HepG2 (cell line): ENCODE results near the gene MRPS18C. TPM values are rescaled to one million over a fixed set of nuclear protein-coding genes. Genes with fewer than 3 reads are reported as not detected.

Experiments used
- ATAC-seq: fragments of 200-7000 bp; cut with Tn5 transposase; 3 replicates; pipeline ENCODE4 v1.9.1; 2020; ENCODE audit warnings: mild to moderate bottlenecking, moderate library complexity
- BruUV-seq: library from RNA; stranded (reverse); fragments of 400-500 nt; replicated peaks from 2 replicates; lab custom pipeline; 2021; lab: Mats Ljungman, UMichigan
- CTCF ChIA-PET: fragments of 300-600 bp; formaldehyde crosslinking; extraction: SDS; loops from one replicate; lab custom pipeline; 2021; ENCODE audit warnings: low total read pairs, inconsistent platforms, low intra/inter-chr PET ratio; lab: Yijun Ruan, JAX
- POLR2A ChIA-PET: fragments of 350-600 bp; sonication (Branson Sonifier 250); formaldehyde crosslinking; loops from one replicate; lab custom pipeline; 2020; ENCODE audit warnings: antibody characterized with exemption, inconsistent platforms; lab: Yijun Ruan, JAX
- DNase-seq: peaks from one replicate; pipeline ENCODE4 v3.0.0-alpha.2; 2015; ENCODE audit warnings: low spot score
- FAIRE-seq: peaks from 3 replicates; lab custom pipeline; 2011; peaks lifted over from hg19 to GRCh38; lab: Jason Lieb, UNC
- H2AFZ ChIP-seq: one replicate; pipeline ENCODE4 v1.6.1; 2011; ENCODE audit warnings: low read length, inconsistent platforms
- H3K27ac ChIP-seq: fragments of 300-600 bp; 3 replicates; pipeline ENCODE4 v1.8.0; 2011; ENCODE audit warnings: mixed run types, mild to moderate bottlenecking, mixed read lengths, low read length, inconsistent platforms; ENCODE audit not compliant: insufficient read depth; ENCODE audit errors: extremely low read length
- H3K27me3 ChIP-seq, 2 experiments: fragments of 200-600 bp in 1 of 2; 2 replicates in 1 of 2; 3 replicates in 1 of 2; pipeline versions ENCODE4 v1.6.0 to v1.8.0; 2011; ENCODE audit warnings: low read length in 2 of 2, mild to moderate bottlenecking in 2 of 2, moderate library complexity in 2 of 2, inconsistent platforms in 1 of 2; ENCODE audit not compliant: insufficient read depth in 2 of 2, control insufficient read depth in 1 of 2
- H3K36me3 ChIP-seq, 2 experiments: fragments of 200-600 bp in 1 of 2; replicated peaks in 1 of 2; 2 replicates in 1 of 2; 3 replicates in 1 of 2; pipeline versions ENCODE4 v1.5.1 to v1.8.0; 2011; ENCODE audit warnings: low read length in 2 of 2, inconsistent platforms in 1 of 2; ENCODE audit not compliant: insufficient read depth in 2 of 2, control insufficient read depth in 1 of 2
- H3K4me1 ChIP-seq: 2 replicates; pipeline ENCODE4 v1.5.1; 2012; ENCODE audit warnings: low read length, inconsistent platforms; ENCODE audit not compliant: insufficient read depth
- H3K4me2 ChIP-seq: 2 replicates; pipeline ENCODE4 v1.6.0; 2011; ENCODE audit warnings: low read depth, low read length, inconsistent platforms
- H3K4me3 ChIP-seq, 3 experiments: fragments of 200-600 bp in 1 of 3; sonication (generic), shearing (Covaris generic) in 1 of 3; replicated peaks in 1 of 3; 2 replicates each; pipeline ENCODE4 v1.5.1; 2011 to 2016; ENCODE audit warnings: low read length in 3 of 3, inconsistent platforms in 2 of 3, low read depth in 2 of 3, mild to moderate bottlenecking in 2 of 3, control low read depth in 1 of 3, mixed read lengths in 1 of 3; ENCODE audit not compliant: insufficient read depth in 1 of 3
- H3K79me2 ChIP-seq: one replicate; pipeline ENCODE4 v1.6.1; 2011; ENCODE audit warnings: low read length, inconsistent platforms; ENCODE audit not compliant: insufficient read depth
- H3K9ac ChIP-seq: 2 replicates; pipeline ENCODE4 v1.6.0; 2011; ENCODE audit warnings: mild to moderate bottlenecking, low read depth, low read length, inconsistent platforms; ENCODE audit not compliant: insufficient read depth
- H3K9me3 ChIP-seq: 2 replicates; pipeline ENCODE4 v1.5.1; 2012; ENCODE audit warnings: mild to moderate bottlenecking, low read length
- H4K20me1 ChIP-seq: 2 replicates; pipeline ENCODE4 v1.6.0; 2011; ENCODE audit warnings: inconsistent platforms, mild to moderate bottlenecking, low read length, moderate library complexity; ENCODE audit not compliant: insufficient read depth
- HDAC1 ChIP-seq: sonication (generic); formaldehyde crosslinking; IDR thresholded peaks from 2 replicates; pipeline ENCODE4 v1.5.1; 2020; ENCODE audit warnings: mild to moderate bottlenecking, missing genetic modification reagents
- KLF15 ChIP-seq: sonication (generic); formaldehyde crosslinking; IDR thresholded peaks from 2 replicates; pipeline ENCODE4 v1.8.1; 2023; ENCODE audit warnings: borderline replicate concordance, mild to moderate bottlenecking, inconsistent platforms, missing genetic modification reagents, mixed read lengths
- NFKB2 ChIP-seq: sonication (generic); formaldehyde crosslinking; IDR thresholded peaks from 2 replicates; pipeline ENCODE4 v1.4.0; 2020; ENCODE audit warnings: missing genetic modification reagents, borderline replicate concordance
- RBAK ChIP-seq: sonication (generic); formaldehyde crosslinking; IDR thresholded peaks from 2 replicates; pipeline ENCODE4 v1.5.1; 2020; ENCODE audit warnings: mild to moderate bottlenecking, missing genetic modification reagents
- SMARCE1 ChIP-seq: fragments of 450-650 bp; IDR thresholded peaks from 2 replicates; pipeline ENCODE4 v1.6.1; 2017; ENCODE audit warnings: borderline replicate concordance
- SNAPC5 ChIP-seq: sonication (generic); formaldehyde crosslinking; IDR thresholded peaks from 2 replicates; pipeline ENCODE4 v1.8.1; 2023; ENCODE audit warnings: mild to moderate bottlenecking, missing genetic modification reagents, borderline replicate concordance
- ZNF207 ChIP-seq: fragments of 450-650 bp; IDR thresholded peaks from 2 replicates; pipeline ENCODE4 v1.6.1; 2016; ENCODE audit warnings: antibody characterized with exemption, borderline replicate concordance
- ZNF232 ChIP-seq: sonication (generic); formaldehyde crosslinking; IDR thresholded peaks from 2 replicates; pipeline ENCODE4 v1.4.0; 2020; ENCODE audit warnings: missing genetic modification reagents, borderline replicate concordance
- ZNF496 ChIP-seq: sonication (generic); formaldehyde crosslinking; IDR thresholded peaks from 2 replicates; pipeline ENCODE4 v1.8.1; 2023; ENCODE audit warnings: mild to moderate bottlenecking, moderate library complexity, missing genetic modification reagents; ENCODE audit not compliant: insufficient replicate concordance
- WGBS: methylation state at CpG from one replicate; pipeline ENCODE4 v1.1.6; 2017; ENCODE audit warnings: low lambda C conversion rate; 5-methylcytosine and 5-hydroxymethylcytosine counted together
- in situ Hi-C: cut with HindIII; loops from 2 replicates; pipeline ENCODE4 v1.10.0; 2017; ENCODE audit warnings: low pct_unique_long_range_greater_than_20kb; ENCODE audit not compliant: extremely low pct_ligation_motif_present
- intact Hi-C: fragments of 100-400 bp; cut with micrococcal nuclease; formaldehyde crosslinking; loops from one replicate; pipeline ENCODE4 v1.10.0; 2022; ENCODE audit not compliant: unreplicated experiment
- polyA plus RNA-seq, 8 experiments: library from polyadenylated mRNA; depleted of rRNA in 3 of 8; stranded (reverse) in 7 of 8; unstranded in 1 of 8; fragments of >200 nt; fragmentation: Illumina TruSeq in 4 of 8; extraction: Trizol in 4 of 8; gene quantifications; 2 replicates each; pipeline versions ENCODE4 v1.2.1 to v1.2.3, GENCODE V29; 2011 to 2016; ENCODE audit warnings: low read depth in 4 of 8, missing spikeins in 1 of 8, mixed read lengths in 1 of 8; ENCODE audit not compliant: insufficient read depth in 1 of 8
- total RNA-seq, 5 experiments: library from RNA; depleted of rRNA; stranded (reverse); fragments of >200 nt; fragmentation: Illumina TruSeq; extraction: Trizol; gene quantifications; 2 replicates each; pipeline ENCODE4 v1.2.3, GENCODE V29; 2016; ENCODE audit warnings: low read depth in 1 of 5
- TF ChIP-seq, protein P1 (sequence below): sonication (generic); formaldehyde crosslinking; IDR thresholded peaks from 2 replicates; pipeline ENCODE4 v1.4.0; 2020; ENCODE audit warnings: missing genetic modification reagents
- TF ChIP-seq, protein P2 (sequence below): sonication (generic); formaldehyde crosslinking; IDR thresholded peaks from 2 replicates; pipeline ENCODE4 v1.4.0; 2020; ENCODE audit warnings: mild to moderate bottlenecking, missing genetic modification reagents
- TF ChIP-seq, protein P3 (sequence below), 2 experiments: sonication (generic) in 1 of 2; formaldehyde crosslinking in 1 of 2; IDR thresholded peaks; 2 replicates each; pipeline versions ENCODE4 v1.4.0 to v1.6.1; 2018 to 2020; ENCODE audit warnings: missing genetic modification reagents in 2 of 2, borderline replicate concordance in 1 of 2, low read depth in 1 of 2, mild to moderate bottlenecking in 1 of 2, missing biosample characterization in 1 of 2
- TF ChIP-seq, protein P4 (sequence below): sonication (generic); formaldehyde crosslinking; conservative IDR thresholded peaks from 2 replicates; pipeline ENCODE4 v1.4.0; 2020; ENCODE audit warnings: missing genetic modification reagents
- TF ChIP-seq, protein P5 (sequence below): sonication (generic); formaldehyde crosslinking; IDR thresholded peaks from 2 replicates; pipeline ENCODE4 v1.4.0; 2020; ENCODE audit warnings: mild to moderate bottlenecking, low read depth, missing genetic modification reagents

MRPS18C gene
- total and polyA plus RNA-seq, 2 of the 13 experiments (the other 11 are each of a cell fraction or from before 2014, with no cell fraction given): 45.4 to 124 TPM

- H4K20me1 ChIP-seq: no peaks in the 10 kb centered on the region
- no peaks in the 10 kb centered on the region for H3K27me3 ChIP-seq
- intact Hi-C loops (loop anchor here (5.0 kb wide), 1 partner anchor 47 kb away; the partner anchor contains the start of gene GPAT3), in situ Hi-C loops (no loop called here)
- H3K4me3 ChIP-seq: no peak overlapping the region
- no peaks in the 10 kb centered on the region for H3K9me3 ChIP-seq
- H3K4me2 ChIP-seq: no peak overlapping the region
- no peak overlapping the region for H3K27ac ChIP-seq
- ChIA-PET POLR2A (interaction anchor here (0.9 kb wide), 1 partner anchor 477 kb away, joined by 3 read pairs; no protein-coding TSS in a partner anchor), CTCF (interaction anchor here (3.9 kb wide), 1 partner anchor 150 kb away, joined by 14 read pairs; no protein-coding TSS in a partner anchor)
- no peak overlapping the region for H2AFZ ChIP-seq
- H3K9ac ChIP-seq: no peak overlapping the region
- FAIRE-seq (no peak), ATAC-seq (no peak), DNase-seq (no peak)
- no peaks in the 10 kb centered on the region for H3K36me3 ChIP-seq
- peaks cover 30% of the 10 kb centered on the region for H3K4me1 ChIP-seq
- no peaks in the 10 kb centered on the region for H3K79me2 ChIP-seq
- no TSS peak for BruUV-seq
- WGBS: 8% methylated on average over 1 of the region's 1 CpG
- TF ChIP-seq, protein P1, sequence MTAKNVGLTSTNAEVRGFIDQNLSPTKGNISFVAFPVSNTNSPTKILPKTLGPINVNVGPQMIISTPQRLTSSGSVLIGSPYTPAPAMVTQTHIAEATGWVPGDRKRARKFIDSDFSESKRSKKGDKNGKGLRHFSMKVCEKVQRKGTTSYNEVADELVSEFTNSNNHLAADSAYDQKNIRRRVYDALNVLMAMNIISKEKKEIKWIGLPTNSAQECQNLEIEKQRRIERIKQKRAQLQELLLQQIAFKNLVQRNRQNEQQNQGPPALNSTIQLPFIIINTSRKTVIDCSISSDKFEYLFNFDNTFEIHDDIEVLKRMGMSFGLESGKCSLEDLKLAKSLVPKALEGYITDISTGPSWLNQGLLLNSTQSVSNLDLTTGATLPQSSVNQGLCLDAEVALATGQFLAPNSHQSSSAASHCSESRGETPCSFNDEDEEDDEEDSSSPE (CRISPR knock-in tag): no peak
- TF ChIP-seq HDAC1 (CRISPR knock-in tag) (no peak), NFKB2 (CRISPR knock-in tag) (no peak), RBAK (CRISPR knock-in tag) (no peak), SNAPC5 (CRISPR knock-in tag) (no peak), ZNF496 (CRISPR knock-in tag) (no peak), ZNF207 (no peak), KLF15 (no peak), ZNF232 (no peak), SMARCE1 (no peak)
- TF ChIP-seq, protein P2, sequence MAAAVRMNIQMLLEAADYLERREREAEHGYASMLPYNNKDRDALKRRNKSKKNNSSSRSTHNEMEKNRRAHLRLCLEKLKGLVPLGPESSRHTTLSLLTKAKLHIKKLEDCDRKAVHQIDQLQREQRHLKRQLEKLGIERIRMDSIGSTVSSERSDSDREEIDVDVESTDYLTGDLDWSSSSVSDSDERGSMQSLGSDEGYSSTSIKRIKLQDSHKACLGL (CRISPR knock-in tag): no peak
- TF ChIP-seq, protein P3, sequence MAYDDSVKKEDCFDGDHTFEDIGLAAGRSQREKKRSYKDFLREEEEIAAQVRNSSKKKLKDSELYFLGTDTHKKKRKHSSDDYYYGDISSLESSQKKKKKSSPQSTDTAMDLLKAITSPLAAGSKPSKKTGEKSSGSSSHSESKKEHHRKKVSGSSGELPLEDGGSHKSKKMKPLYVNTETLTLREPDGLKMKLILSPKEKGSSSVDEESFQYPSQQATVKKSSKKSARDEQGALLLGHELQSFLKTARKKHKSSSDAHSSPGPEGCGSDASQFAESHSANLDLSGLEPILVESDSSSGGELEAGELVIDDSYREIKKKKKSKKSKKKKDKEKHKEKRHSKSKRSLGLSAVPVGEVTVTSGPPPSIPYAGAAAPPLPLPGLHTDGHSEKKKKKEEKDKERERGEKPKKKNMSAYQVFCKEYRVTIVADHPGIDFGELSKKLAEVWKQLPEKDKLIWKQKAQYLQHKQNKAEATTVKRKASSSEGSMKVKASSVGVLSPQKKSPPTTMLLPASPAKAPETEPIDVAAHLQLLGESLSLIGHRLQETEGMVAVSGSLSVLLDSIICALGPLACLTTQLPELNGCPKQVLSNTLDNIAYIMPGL (CRISPR knock-in tag; IDR thresholded peaks at IDR 0.05; ENCODE audit: borderline replicate concordance in 1 of 2, low read depth in 1 of 2): no peak
- TF ChIP-seq, protein P4, sequence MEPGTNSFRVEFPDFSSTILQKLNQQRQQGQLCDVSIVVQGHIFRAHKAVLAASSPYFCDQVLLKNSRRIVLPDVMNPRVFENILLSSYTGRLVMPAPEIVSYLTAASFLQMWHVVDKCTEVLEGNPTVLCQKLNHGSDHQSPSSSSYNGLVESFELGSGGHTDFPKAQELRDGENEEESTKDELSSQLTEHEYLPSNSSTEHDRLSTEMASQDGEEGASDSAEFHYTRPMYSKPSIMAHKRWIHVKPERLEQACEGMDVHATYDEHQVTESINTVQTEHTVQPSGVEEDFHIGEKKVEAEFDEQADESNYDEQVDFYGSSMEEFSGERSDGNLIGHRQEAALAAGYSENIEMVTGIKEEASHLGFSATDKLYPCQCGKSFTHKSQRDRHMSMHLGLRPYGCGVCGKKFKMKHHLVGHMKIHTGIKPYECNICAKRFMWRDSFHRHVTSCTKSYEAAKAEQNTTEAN: no peak
- TF ChIP-seq, protein P5, sequence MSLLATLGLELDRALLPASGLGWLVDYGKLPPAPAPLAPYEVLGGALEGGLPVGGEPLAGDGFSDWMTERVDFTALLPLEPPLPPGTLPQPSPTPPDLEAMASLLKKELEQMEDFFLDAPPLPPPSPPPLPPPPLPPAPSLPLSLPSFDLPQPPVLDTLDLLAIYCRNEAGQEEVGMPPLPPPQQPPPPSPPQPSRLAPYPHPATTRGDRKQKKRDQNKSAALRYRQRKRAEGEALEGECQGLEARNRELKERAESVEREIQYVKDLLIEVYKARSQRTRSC (CRISPR knock-in tag): no peak
Observed at GRCh38 chr4:83489711-83490326, 34.0 kb downstream of the MRPS18C start.
